Astrocyte (in vitro differentiated cells and primary cell): ENCODE data around the gene BBIP1. TPM values are rescaled to one million over a fixed set of nuclear protein-coding genes. Genes with fewer than 3 reads are reported as not detected.
"Not testable (repeated sequence)": the region's sequence is repeated elsewhere in the genome, so short reads cannot be mapped to it uniquely, and the experiment has no call there.

Experiments
- DNase-seq: peaks from one replicate; pipeline ENCODE4 v3.0.0-alpha.2; 2010; ENCODE audit warnings: low read depth
- FAIRE-seq: peaks from 2 replicates; lab custom pipeline; 2011; peaks lifted over from hg19 to GRCh38; lab: Jason Lieb, UNC
- H2AFZ ChIP-seq: 2 replicates; pipeline ENCODE4 v1.6.0; 2012; ENCODE audit warnings: low read depth, low read length, inconsistent platforms
- H3K27ac ChIP-seq: 2 replicates; pipeline ENCODE4 v1.5.1; 2011; ENCODE audit warnings: low read depth, low read length, inconsistent platforms
- H3K27me3 ChIP-seq: 2 replicates; pipeline ENCODE4 v1.6.0; 2011; ENCODE audit warnings: low read length, inconsistent platforms; ENCODE audit not compliant: insufficient read depth
- H3K36me3 ChIP-seq: 2 replicates; pipeline ENCODE4 v1.5.1; 2011; ENCODE audit warnings: low read length, inconsistent platforms; ENCODE audit not compliant: insufficient read depth
- H3K4me1 ChIP-seq: 2 replicates; pipeline ENCODE4 v1.5.1; 2011; ENCODE audit warnings: low read length, inconsistent platforms; ENCODE audit not compliant: insufficient read depth
- H3K4me2 ChIP-seq: 2 replicates; pipeline ENCODE4 v1.6.0; 2012; ENCODE audit warnings: low read length, inconsistent platforms
- H3K4me3 ChIP-seq: 2 replicates; pipeline ENCODE4 v1.5.1; 2011; ENCODE audit warnings: low read depth, mild to moderate bottlenecking, low read length, inconsistent platforms; ENCODE audit not compliant: insufficient read depth
- H3K79me2 ChIP-seq: 2 replicates; pipeline ENCODE4 v1.6.0; 2012; ENCODE audit warnings: mild to moderate bottlenecking, low read length, inconsistent platforms; ENCODE audit not compliant: insufficient read depth
- H3K9ac ChIP-seq: 2 replicates; pipeline ENCODE4 v1.6.0; 2012; ENCODE audit warnings: mild to moderate bottlenecking, low read length, inconsistent platforms
- H3K9me3 ChIP-seq: 2 replicates; pipeline ENCODE4 v1.5.1; 2012; ENCODE audit warnings: low read depth, mild to moderate bottlenecking, low read length, inconsistent platforms; ENCODE audit not compliant: insufficient read depth
- H4K20me1 ChIP-seq: 2 replicates; pipeline ENCODE4 v1.6.0; 2012; ENCODE audit warnings: low read length, inconsistent platforms; ENCODE audit not compliant: insufficient read depth
- H3K27ac Mint-ChIP-seq: one replicate; pipeline ENCODE4 v1.8.0; 2021; ENCODE audit warnings: mild to moderate bottlenecking, mixed read lengths; ENCODE audit not compliant: unreplicated experiment
- H3K27me3 Mint-ChIP-seq: one replicate; pipeline ENCODE4 v1.8.0; 2021; ENCODE audit warnings: low read depth, mixed read lengths; ENCODE audit not compliant: unreplicated experiment
- H3K36me3 Mint-ChIP-seq: one replicate; pipeline ENCODE4 v1.8.0; 2021; ENCODE audit warnings: low read depth, mixed read lengths; ENCODE audit not compliant: unreplicated experiment
- H3K4me1 Mint-ChIP-seq: one replicate; pipeline ENCODE4 v1.8.0; 2021; ENCODE audit warnings: low read depth, mixed read lengths; ENCODE audit not compliant: unreplicated experiment
- H3K4me3 Mint-ChIP-seq: one replicate; pipeline ENCODE4 v1.8.0; 2021; ENCODE audit warnings: mild to moderate bottlenecking, moderate library complexity, mixed read lengths; ENCODE audit not compliant: unreplicated experiment
- H3K9me3 Mint-ChIP-seq: one replicate; pipeline ENCODE4 v1.8.0; 2021; ENCODE audit warnings: mild to moderate bottlenecking, mixed read lengths; ENCODE audit not compliant: unreplicated experiment
- EZH2 ChIP-seq: IDR thresholded peaks from 2 replicates; pipeline ENCODE4 v1.6.1; 2012; ENCODE audit warnings: mild to moderate bottlenecking, low read length, inconsistent platforms; ENCODE audit not compliant: insufficient read depth
- total RNA-seq: library from RNA; stranded (reverse); gene quantifications from 2 replicates; pipeline ENCODE4 v1.2.1, GENCODE V29; 2021
- TF ChIP-seq, protein P1 (sequence below): IDR thresholded peaks from 2 replicates; pipeline ENCODE4 v1.5.1; 2011; ENCODE audit warnings: low read depth, mild to moderate bottlenecking, inconsistent platforms, low read length, moderate library complexity; ENCODE audit not compliant: insufficient read depth

BBIP1 gene
- total RNA-seq, 1 donor from 2014 or later: 24.1 TPM

DNA sequence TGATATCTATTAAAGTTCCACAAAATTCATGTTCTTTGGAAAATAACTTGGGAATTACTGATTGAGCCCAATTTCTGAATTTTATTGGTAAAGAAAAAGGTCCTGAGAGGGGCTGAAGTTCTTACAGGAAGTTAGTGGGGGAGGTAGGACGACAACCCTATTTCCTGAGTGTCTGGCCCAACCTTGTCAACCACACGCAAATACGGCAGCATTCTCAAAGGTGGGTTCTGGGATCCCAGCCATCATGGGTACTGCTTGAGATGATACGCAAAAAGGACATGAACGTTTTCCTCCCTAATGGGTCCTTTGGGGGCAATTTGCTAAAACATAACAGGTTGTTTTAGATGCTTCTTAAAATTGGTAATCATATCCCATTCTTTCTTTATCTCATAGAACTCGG, 50.0 kb downstream of the BBIP1 start:
- Mint-ChIP-seq H3K9me3 (no peaks in the 10 kb centered on the region), H3K4me1 (peaks cover 28% of the 10 kb centered on the region), H3K27me3 (no peaks in the 10 kb centered on the region), H3K27ac (no peak overlapping the region), H3K36me3 (no peaks in the 10 kb centered on the region), H3K4me3 (peak overlapping the region; percentile 10)
- no peak overlapping the region for H3K9ac ChIP-seq
- DNase-seq: no peak
- peaks cover 19% of the 10 kb centered on the region for H3K79me2 ChIP-seq
- H3K36me3 ChIP-seq: no peaks in the 10 kb centered on the region
- no peak for FAIRE-seq
- no peak overlapping the region for H3K4me2 ChIP-seq
- TF ChIP-seq, protein P1, sequence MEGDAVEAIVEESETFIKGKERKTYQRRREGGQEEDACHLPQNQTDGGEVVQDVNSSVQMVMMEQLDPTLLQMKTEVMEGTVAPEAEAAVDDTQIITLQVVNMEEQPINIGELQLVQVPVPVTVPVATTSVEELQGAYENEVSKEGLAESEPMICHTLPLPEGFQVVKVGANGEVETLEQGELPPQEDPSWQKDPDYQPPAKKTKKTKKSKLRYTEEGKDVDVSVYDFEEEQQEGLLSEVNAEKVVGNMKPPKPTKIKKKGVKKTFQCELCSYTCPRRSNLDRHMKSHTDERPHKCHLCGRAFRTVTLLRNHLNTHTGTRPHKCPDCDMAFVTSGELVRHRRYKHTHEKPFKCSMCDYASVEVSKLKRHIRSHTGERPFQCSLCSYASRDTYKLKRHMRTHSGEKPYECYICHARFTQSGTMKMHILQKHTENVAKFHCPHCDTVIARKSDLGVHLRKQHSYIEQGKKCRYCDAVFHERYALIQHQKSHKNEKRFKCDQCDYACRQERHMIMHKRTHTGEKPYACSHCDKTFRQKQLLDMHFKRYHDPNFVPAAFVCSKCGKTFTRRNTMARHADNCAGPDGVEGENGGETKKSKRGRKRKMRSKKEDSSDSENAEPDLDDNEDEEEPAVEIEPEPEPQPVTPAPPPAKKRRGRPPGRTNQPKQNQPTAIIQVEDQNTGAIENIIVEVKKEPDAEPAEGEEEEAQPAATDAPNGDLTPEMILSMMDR: no peak
- TF ChIP-seq EZH2: no peak
- no peak overlapping the region for H3K4me3 ChIP-seq
- no peak overlapping the region for H2AFZ ChIP-seq
- H3K27ac ChIP-seq: no peak overlapping the region
- H3K4me1 ChIP-seq: peaks cover 13% of the 10 kb centered on the region
- H4K20me1 ChIP-seq: no peaks in the 10 kb centered on the region
- H3K9me3 ChIP-seq: no peaks in the 10 kb centered on the region
- H3K27me3 ChIP-seq: no peaks in the 10 kb centered on the region

- TF ChIP-seq, protein P1: no peak
- no peak for TF ChIP-seq EZH2
- Mint-ChIP-seq H3K27ac (peak overlapping the region; percentile 8), H3K27me3 (no peaks in the 10 kb centered on the region), H3K36me3 (no peaks in the 10 kb centered on the region), H3K4me3 (no peak overlapping the region), H3K4me1 (peaks cover 28% of the 10 kb centered on the region), H3K9me3 (no peaks in the 10 kb centered on the region)
- peaks cover 8% of the 10 kb centered on the region for H3K79me2 ChIP-seq
- H3K4me3 ChIP-seq: no peak overlapping the region
- no peaks in the 10 kb centered on the region for H3K9me3 ChIP-seq
- no peak overlapping the region for H3K4me2 ChIP-seq
- no peak overlapping the region for H3K27ac ChIP-seq
- no peak overlapping the region for H2AFZ ChIP-seq
- H3K9ac ChIP-seq: no peak overlapping the region
- H3K27me3 ChIP-seq: no peaks in the 10 kb centered on the region
- H3K36me3 ChIP-seq: no peaks in the 10 kb centered on the region
- H4K20me1 ChIP-seq: no peaks in the 10 kb centered on the region
- no peak for FAIRE-seq
- no peak for DNase-seq
- H3K4me1 ChIP-seq: peaks cover 13% of the 10 kb centered on the region
Observed at GRCh38 chr10:110867807-110868465, 51.0 kb downstream of the BBIP1 start.

- not testable (repeated sequence) for H3K79me2 ChIP-seq, H3K4me2 ChIP-seq, H3K9ac ChIP-seq, H3K27ac ChIP-seq, H3K4me3 Mint-ChIP-seq, H3K36me3 ChIP-seq, H3K9me3 Mint-ChIP-seq, FAIRE-seq, H3K9me3 ChIP-seq, H3K27me3 ChIP-seq, H3K27me3 Mint-ChIP-seq, DNase-seq, H3K4me3 ChIP-seq, H4K20me1 ChIP-seq, H3K36me3 Mint-ChIP-seq, H2AFZ ChIP-seq
- peaks cover 28% of the 10 kb centered on the region for H3K4me1 Mint-ChIP-seq
- H3K4me1 ChIP-seq: peaks cover 13% of the 10 kb centered on the region
- peak overlapping the region; percentile 8 for H3K27ac Mint-ChIP-seq
Observed at GRCh38 chr10:110867011-110867806, 51.8 kb downstream of the BBIP1 start.
